ENCODE measurements around the gene TWIST1. TPM values are rescaled to one million over a fixed set of nuclear protein-coding genes. Genes with fewer than 3 reads are reported as not detected.

TWIST1 gene
- total RNA-seq, 4 donors from 2014 or later = 1.9 TPM; not detected in 3

DNA sequence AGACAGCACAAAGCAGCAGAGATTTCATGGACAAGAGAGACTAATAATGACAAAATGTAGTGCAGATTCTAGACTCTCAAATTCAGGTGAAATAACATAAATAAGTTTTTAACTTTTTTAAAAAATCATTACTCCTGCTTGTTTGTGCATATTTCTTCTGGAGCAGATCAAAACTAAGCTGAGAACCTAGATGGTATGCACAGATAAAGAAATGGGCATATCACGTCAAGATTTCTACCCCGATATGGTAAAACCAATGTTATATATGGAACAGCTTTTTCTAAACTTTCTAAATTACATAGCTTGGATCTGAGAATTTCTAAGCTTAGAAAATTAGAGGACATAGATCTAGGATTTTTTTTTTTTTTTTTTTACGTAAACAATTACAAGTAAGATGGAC, 18.2 kb downstream of the TWIST1 start:
- intact Hi-C loops (cut with DNase I; ENCODE audit: low total_unique reads) = no loop called here
- no peak for DNase-seq

DNA sequence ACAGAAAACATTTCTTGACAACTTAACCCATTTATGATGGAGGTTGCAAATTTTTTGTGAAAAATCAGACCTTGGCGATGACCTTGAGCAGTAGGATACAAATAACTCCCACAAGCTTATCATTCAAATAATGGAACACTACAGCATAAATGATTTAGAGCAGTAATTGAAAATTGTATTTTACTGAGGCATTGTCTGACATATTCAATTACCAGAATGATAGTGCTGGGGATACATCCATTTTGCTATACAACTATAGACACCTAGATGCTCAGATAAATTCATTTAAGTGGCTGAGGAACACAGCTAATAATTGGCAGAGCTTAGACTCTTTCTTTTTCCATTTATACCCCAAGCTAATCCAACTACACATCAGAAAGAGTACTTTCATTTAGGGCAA, 18.9 kb downstream of the TWIST1 start:
- TF ChIP-seq POLR2A (IDR thresholded peaks at IDR 0.05) = no peak
- TF ChIP-seq, protein P1, sequence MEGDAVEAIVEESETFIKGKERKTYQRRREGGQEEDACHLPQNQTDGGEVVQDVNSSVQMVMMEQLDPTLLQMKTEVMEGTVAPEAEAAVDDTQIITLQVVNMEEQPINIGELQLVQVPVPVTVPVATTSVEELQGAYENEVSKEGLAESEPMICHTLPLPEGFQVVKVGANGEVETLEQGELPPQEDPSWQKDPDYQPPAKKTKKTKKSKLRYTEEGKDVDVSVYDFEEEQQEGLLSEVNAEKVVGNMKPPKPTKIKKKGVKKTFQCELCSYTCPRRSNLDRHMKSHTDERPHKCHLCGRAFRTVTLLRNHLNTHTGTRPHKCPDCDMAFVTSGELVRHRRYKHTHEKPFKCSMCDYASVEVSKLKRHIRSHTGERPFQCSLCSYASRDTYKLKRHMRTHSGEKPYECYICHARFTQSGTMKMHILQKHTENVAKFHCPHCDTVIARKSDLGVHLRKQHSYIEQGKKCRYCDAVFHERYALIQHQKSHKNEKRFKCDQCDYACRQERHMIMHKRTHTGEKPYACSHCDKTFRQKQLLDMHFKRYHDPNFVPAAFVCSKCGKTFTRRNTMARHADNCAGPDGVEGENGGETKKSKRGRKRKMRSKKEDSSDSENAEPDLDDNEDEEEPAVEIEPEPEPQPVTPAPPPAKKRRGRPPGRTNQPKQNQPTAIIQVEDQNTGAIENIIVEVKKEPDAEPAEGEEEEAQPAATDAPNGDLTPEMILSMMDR (IDR thresholded peaks at IDR 0.05 in 4 of 5, conservative IDR thresholded peaks at IDR 0.05 in 1 of 5) = no peak
- peaks cover 4 to 16% (median 6%) of the 10 kb centered on the region in 3 donors for H3K27me3 ChIP-seq
- in situ Hi-C loops (cut with MboI; ENCODE audit: low sequenced_read_pairs in 4 of 4) = no loop called here
- intact Hi-C loops (cut with DNase I; ENCODE audit: low total_unique reads) = no loop called here
- H3K27ac ChIP-seq = no peak overlapping the region
- H3K9me3 ChIP-seq = no peaks in the 10 kb centered on the region
- no peak for DNase-seq
- no peak overlapping the region for H3K4me3 ChIP-seq
- no peak for ATAC-seq
- no peaks in the 10 kb centered on the region for H3K36me3 ChIP-seq
- H3K4me1 ChIP-seq = no peaks in the 10 kb centered on the region

More for the DNA sequence above, 18.2 kb downstream of the TWIST1 start:
- Histone ChIP-seq H3K4me3 (no peak overlapping the region), H3K4me1 (no peaks in the 10 kb centered on the region), H3K9me3 (no peaks in the 10 kb centered on the region), H3K36me3 (no peaks in the 10 kb centered on the region), H3K27me3 (peaks cover 4 to 16% (median 6%) of the 10 kb centered on the region in 3 donors), H3K27ac (no peak overlapping the region)
- no peak for TF ChIP-seq POLR2A (IDR thresholded peaks at IDR 0.05)
- TF ChIP-seq, protein P1 (IDR thresholded peaks at IDR 0.05 in 4 of 5, conservative IDR thresholded peaks at IDR 0.05 in 1 of 5) = no peak
- ATAC-seq = no peak
- in situ Hi-C loops (cut with MboI; ENCODE audit: low sequenced_read_pairs in 4 of 4) = no loop called here

- Histone ChIP-seq H3K36me3 (no peaks in the 10 kb centered on the region), H3K27me3 (peaks cover 3 to 9% (median 6%) of the 10 kb centered on the region in 3 donors), H3K4me1 (no peaks in the 10 kb centered on the region), H3K27ac (no peak overlapping the region), H3K4me3 (no peak overlapping the region), H3K9me3 (no peaks in the 10 kb centered on the region)
- no peak for TF ChIP-seq POLR2A (IDR thresholded peaks at IDR 0.05)
- TF ChIP-seq, protein P1 (IDR thresholded peaks at IDR 0.05 in 4 of 5, conservative IDR thresholded peaks at IDR 0.05 in 1 of 5) = no peak
- intact Hi-C loops (cut with DNase I; ENCODE audit: low total_unique reads) (no loop called here), in situ Hi-C loops (cut with MboI; ENCODE audit: low sequenced_read_pairs in 4 of 4) (no loop called here)
- ATAC-seq = no peak
- no peak for DNase-seq
Measured at GRCh38 chr7:19097165-19098055, 20.0 kb downstream of the TWIST1 start.

GRCh38 chr7:19095353-19095860, 22.0 kb downstream of the TWIST1 start:
- in situ Hi-C loops (cut with MboI; ENCODE audit: low sequenced_read_pairs in 4 of 4) (no loop called here), intact Hi-C loops (cut with DNase I; ENCODE audit: low total_unique reads) (no loop called here)
- TF ChIP-seq, protein P1 (IDR thresholded peaks at IDR 0.05 in 4 of 5, conservative IDR thresholded peaks at IDR 0.05 in 1 of 5) = no peak
- TF ChIP-seq POLR2A (IDR thresholded peaks at IDR 0.05) = no peak
- no peak overlapping the region for H3K4me3 ChIP-seq
- no peak overlapping the region for H3K27ac ChIP-seq
- ATAC-seq = no peak
- H3K4me1 ChIP-seq = no peaks in the 10 kb centered on the region
- H3K36me3 ChIP-seq = no peaks in the 10 kb centered on the region
- DNase-seq = no peak
- no peaks in the 10 kb centered on the region for H3K9me3 ChIP-seq
- H3K27me3 ChIP-seq = no peaks in the 10 kb centered on the region
